Calu3 (cell line): ENCODE data around the gene TRMT112. TPM values are rescaled to one million over a fixed set of nuclear protein-coding genes. Genes with fewer than 3 reads are reported as not detected.

Experiments used
- BruUV-seq: library from RNA; stranded (reverse); fragments of 400-500 nt; replicated peaks from 2 replicates; lab custom pipeline; 2021; lab: Mats Ljungman, UMichigan
- CTCF ChIA-PET: fragments of 300-600 bp; sonication (Branson Sonifier 250); formaldehyde crosslinking; loops from one replicate; lab custom pipeline; 2022; ENCODE audit warnings: antibody characterized with exemption; lab: Charles Lee
- DNase-seq: peaks from one replicate; pipeline ENCODE4 v3.0.0; 2022
- H3K27ac Mint-ChIP-seq: one replicate; pipeline ENCODE4 v1.8.0; 2022; ENCODE audit warnings: mixed read lengths; ENCODE audit not compliant: unreplicated experiment
- H3K27me3 Mint-ChIP-seq: one replicate; pipeline ENCODE4 v1.8.0; 2022; ENCODE audit warnings: mixed read lengths; ENCODE audit not compliant: unreplicated experiment
- H3K36me3 Mint-ChIP-seq: one replicate; pipeline ENCODE4 v1.8.0; 2022; ENCODE audit warnings: mild to moderate bottlenecking, moderate library complexity, mixed read lengths; ENCODE audit not compliant: insufficient read depth, unreplicated experiment
- H3K4me1 Mint-ChIP-seq: one replicate; pipeline ENCODE4 v1.8.0; 2022; ENCODE audit warnings: mild to moderate bottlenecking, low read depth, mixed read lengths; ENCODE audit not compliant: unreplicated experiment
- H3K4me3 Mint-ChIP-seq: one replicate; pipeline ENCODE4 v1.8.0; 2022; ENCODE audit warnings: mild to moderate bottlenecking, low read depth, moderate library complexity, mixed read lengths; ENCODE audit not compliant: unreplicated experiment
- H3K9me3 Mint-ChIP-seq: one replicate; pipeline ENCODE4 v1.8.0; 2022; ENCODE audit warnings: low read depth, mixed read lengths; ENCODE audit not compliant: unreplicated experiment
- CTCF ChIP-seq: fragments of 200-600 bp; IDR thresholded peaks from one replicate; pipeline ENCODE4 v1.8.0; 2022; ENCODE audit warnings: antibody characterized with exemption; ENCODE audit not compliant: unreplicated experiment
- intact Hi-C: fragments of 100-400 bp; cut with micrococcal nuclease; formaldehyde crosslinking; loops from one replicate; pipeline ENCODE4 v1.10.0; 2022; ENCODE audit not compliant: unreplicated experiment
- total RNA-seq: library from RNA; stranded (reverse); gene quantifications from 2 replicates; pipeline ENCODE4 v1.2.3, GENCODE V29; 2022

TRMT112 gene
- total RNA-seq, 1 experiment from 2014 or later = 197 TPM

- intact Hi-C loops = no loop called here
- DNase-seq = no peak
- Mint-ChIP-seq H3K4me1 (peaks cover 27% of the 10 kb centered on the region), H3K27ac (no peak overlapping the region), H3K4me3 (no peak overlapping the region), H3K9me3 (no peaks in the 10 kb centered on the region), H3K27me3 (no peaks in the 10 kb centered on the region), H3K36me3 (peaks cover 68% of the 10 kb centered on the region)
- CTCF ChIA-PET = no interaction called here
- BruUV-seq = no TSS peak
- no peak for TF ChIP-seq CTCF
Observed at GRCh38 chr11:64321026-64321425, 3.7 kb upstream of the TRMT112 start.

- Mint-ChIP-seq H3K27ac (no peak overlapping the region), H3K4me1 (peaks cover 27% of the 10 kb centered on the region), H3K4me3 (no peak overlapping the region), H3K27me3 (no peaks in the 10 kb centered on the region), H3K36me3 (peaks cover 70% of the 10 kb centered on the region), H3K9me3 (no peaks in the 10 kb centered on the region)
- TF ChIP-seq CTCF = no peak
- DNase-seq = no peak
- BruUV-seq = no TSS peak
- intact Hi-C loops = no loop called here
- CTCF ChIA-PET = no interaction called here
Observed at GRCh38 chr11:64320556-64320955, 3.2 kb upstream of the TRMT112 start.

- no peak for TF ChIP-seq CTCF
- BruUV-seq = TSS peak; percentile 43
- DNase-seq = no peak
- H3K4me3 Mint-ChIP-seq = peak overlapping the region; percentile 98
- peak overlapping the region; percentile 99 for H3K27ac Mint-ChIP-seq
- H3K36me3 Mint-ChIP-seq = peaks cover 82% of the 10 kb centered on the region
- H3K27me3 Mint-ChIP-seq = no peaks in the 10 kb centered on the region
- peaks cover 27% of the 10 kb centered on the region for H3K4me1 Mint-ChIP-seq
- CTCF ChIA-PET = interaction anchor here (0.6 to 3.7 kb wide), 4 partner anchors 13 to 34 kb away, joined by 3 to 168 read pairs (median 42); no protein-coding TSS in a partner anchor
- H3K9me3 Mint-ChIP-seq = no peaks in the 10 kb centered on the region
- intact Hi-C loops = no loop called here
Observed at GRCh38 chr11:64318766-64319761, 1.7 kb upstream of the TRMT112 start.

- Mint-ChIP-seq H3K4me3 (peak within 1 kb of the TSS; percentile 98), H3K27ac (peak within 1 kb of the TSS; percentile 99), H3K4me1 (peaks cover 29% of the 10 kb centered on the region), H3K27me3 (no peaks in the 10 kb centered on the region), H3K9me3 (no peaks in the 10 kb centered on the region), H3K36me3 (peaks cover 83% of the 10 kb centered on the region)
- CTCF ChIA-PET = interaction anchor here (0.6 to 3.7 kb wide), 19 partner anchors 13 to 370 kb away, joined by 3 to 168 read pairs (median 5); partner anchors contain the start of genes BAD, ESRRA and STIP1
- intact Hi-C loops = loop anchor here (1.0 kb wide), 1 partner anchor 37 kb away; no protein-coding TSS in a partner anchor
- BruUV-seq = no TSS peak
- no peak for TF ChIP-seq CTCF
- peak; percentile 97 for DNase-seq
Observed at GRCh38 chr11:64317961-64318765, 804 bp upstream of the TRMT112 start, which contains the start of gene PRDX5. Gene PRDX5 (plus strand): TSS chr11:64318121. CDS start chr11:64318216, 95 bp downstream.
